H1 (cell line): ENCODE results near the gene RPSA. TPM values are rescaled to one million over a fixed set of nuclear protein-coding genes. Genes with fewer than 3 reads are reported as not detected.

Experiments used
- BCL11A ChIP-seq, 2 experiments: IDR thresholded peaks; one replicate each; pipeline ENCODE4 v1.6.1; 2011; ENCODE audit warnings: low read depth in 2 of 2, low read length in 2 of 2, mild to moderate bottlenecking in 2 of 2
- CHD2 ChIP-seq: IDR thresholded peaks from 2 replicates; pipeline ENCODE4 v1.6.1; 2012; ENCODE audit warnings: low read length, improper control_type of control experiment
- GABPA ChIP-seq: IDR thresholded peaks from 2 replicates; pipeline ENCODE4 v1.6.1; 2011; ENCODE audit warnings: mild to moderate bottlenecking, low read length, moderate library complexity, borderline replicate concordance; ENCODE audit not compliant: insufficient read depth
- GTF2F1 ChIP-seq: IDR thresholded peaks from 2 replicates; pipeline ENCODE4 v1.6.1; 2012; ENCODE audit warnings: low read depth, low read length, improper control_type of control experiment, borderline replicate concordance
- NANOG ChIP-seq: IDR thresholded peaks from 2 replicates; pipeline ENCODE4 v1.6.1; 2011; ENCODE audit warnings: low read length, low read depth, mild to moderate bottlenecking, inconsistent platforms; ENCODE audit not compliant: insufficient read depth, poor library complexity, severe bottlenecking
- SIRT6 ChIP-seq: IDR thresholded peaks from one replicate; pipeline ENCODE4 v1.7.1; 2012; ENCODE audit warnings: low read length, inconsistent platforms
- SP2 ChIP-seq: IDR thresholded peaks from 2 replicates; pipeline ENCODE4 v1.6.1; 2012; ENCODE audit warnings: mild to moderate bottlenecking, low read length, inconsistent platforms
- TAF1 ChIP-seq: IDR thresholded peaks from 2 replicates; pipeline ENCODE4 v1.6.1; 2011; ENCODE audit warnings: mild to moderate bottlenecking, low read depth, low read length
- ZNF274 ChIP-seq: IDR thresholded peaks from 2 replicates; pipeline ENCODE4 v1.7.0; 2012; ENCODE audit warnings: low read length, borderline replicate concordance; ENCODE audit errors: extremely low read depth
- polyA plus RNA-seq, 7 experiments: library from polyadenylated mRNA; depleted of rRNA in 3 of 7; stranded (reverse) in 5 of 7; unstranded in 2 of 7; fragments of >200 nt in 5 of 7; fragments of 200-250 nt in 2 of 7; gene quantifications; 1 replicate in 5 of 7; 2 replicates in 1 of 7; 4 replicates in 1 of 7; pipeline versions ENCODE4 v1.2.1 to v1.2.3, GENCODE V29; 2011 to 2013; ENCODE audit warnings: missing spikeins in 2 of 7, mixed read lengths in 2 of 7
- total RNA-seq: library from RNA; stranded (reverse); fragmentation: NEBNext Ultra II Directional; extraction: Animal tissue kit (Norgen Biotek cat#: 25700); gene quantifications from 2 replicates; pipeline ENCODE4 v1.2.1, GENCODE V29; 2021

Gene RPSA
- total and polyA plus RNA-seq, 2 of the 8 experiments (the other 6 are each of a cell fraction or from before 2014, with no cell fraction given) = 2,661 to 7,468 TPM

DNA sequence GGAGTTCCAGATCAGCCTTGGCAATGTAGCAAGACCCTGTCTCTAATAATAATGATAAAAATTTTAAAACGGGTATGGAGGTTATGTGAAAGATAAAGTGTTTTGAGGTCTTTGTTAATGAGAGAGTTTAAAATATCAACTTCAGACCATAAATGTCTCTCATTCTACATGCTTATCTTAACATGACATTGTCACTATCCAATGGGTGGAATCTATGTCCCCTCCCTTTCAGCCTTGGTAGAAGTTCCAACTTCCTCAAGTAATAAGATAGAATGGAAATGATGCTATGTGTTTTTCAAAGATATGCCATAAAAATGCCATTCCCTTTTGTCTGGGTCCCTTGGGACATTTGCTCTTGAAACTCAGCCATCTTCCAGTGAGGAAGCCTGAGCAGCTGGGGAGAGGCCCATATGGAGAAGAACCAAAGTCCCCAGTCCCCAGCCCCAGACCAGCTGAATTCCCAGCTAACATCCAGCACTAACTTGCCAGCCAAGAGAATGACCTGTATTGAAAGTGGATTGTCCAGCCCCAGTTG lies 17.0 kb downstream of the RPSA start (continued):
- no peak for TF ChIP-seq SIRT6
- TF ChIP-seq ZNF274 = no peak
- TF ChIP-seq BCL11A (IDR thresholded peaks at IDR 0.05; ENCODE audit: low read depth in 2 of 2, low read length in 2 of 2) = no peak
- TF ChIP-seq GTF2F1 = no peak
- no peak for TF ChIP-seq GABPA
- TF ChIP-seq CHD2 = no peak
- TF ChIP-seq NANOG = no peak
- no peak for TF ChIP-seq SP2
- TF ChIP-seq TAF1 = no peak
